Measurements from ENCODE around the gene PRKCA.

DNA sequence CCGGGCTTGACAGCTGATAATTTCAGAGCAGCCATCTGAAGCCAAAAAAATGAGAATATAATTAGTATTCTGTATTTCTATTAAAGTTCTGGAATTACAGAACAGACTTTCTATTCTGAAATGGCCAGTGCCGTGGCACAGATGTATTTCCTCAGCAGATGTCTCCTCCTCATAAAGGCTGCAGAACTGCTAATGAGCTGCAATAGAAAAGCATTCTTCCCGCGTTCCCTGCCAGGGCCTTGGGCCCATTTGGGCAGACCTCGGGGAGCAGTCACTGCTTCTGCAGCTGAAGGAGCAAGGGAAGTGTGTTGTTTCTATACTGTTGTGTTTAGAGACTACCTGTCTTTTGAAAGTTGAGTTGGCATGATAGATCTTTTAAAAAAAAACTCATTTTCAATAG lies 379.9 kb downstream of the PRKCA start:
- no peak for TF ChIP-seq SUZ12 (IDR thresholded peaks at IDR 0.05; ENCODE audit: extremely low read depth, insufficient read depth, insufficient read length)
- no peak for TF ChIP-seq ZNF274 (IDR thresholded peaks at IDR 0.05; ENCODE audit: low read depth, low read length)
- no peak for TF ChIP-seq YY1 (IDR thresholded peaks at IDR 0.05; ENCODE audit: insufficient read depth, insufficient read length)

Measured in NT2/D1 (cell line).